Erythroblast (primary cell): ENCODE measurements around the gene RBM10.
A peak's percentile ranks its signal among the peaks of the same experiment; 100 is the strongest.

ENCODE experiments used
- DNase-seq, 2 experiments: peaks; one replicate each; lab custom pipeline; 2025; lab: John Stamatoyannopoulos, UW
- GATA1 ChIP-seq: IDR thresholded peaks from 2 replicates; pipeline ENCODE4 v1.6.1; 2011; ENCODE audit warnings: low read depth, mild to moderate bottlenecking, control low read depth, low read length, moderate library complexity
- POLR2A ChIP-seq: IDR thresholded peaks from 2 replicates; pipeline ENCODE4 v1.6.1; 2011; ENCODE audit warnings: mild to moderate bottlenecking, low read length

The RBM10 gene

GRCh38 chrX:47218280-47218919 lies 73.4 kb downstream of the RBM10 start, which contains the start of gene CDK16:
TSS of gene CDK16 (plus strand) at chrX:47218681. CDS start at chrX:47223558, 4,877 bp downstream.
- TF ChIP-seq GATA1 (no peak), POLR2A (peak; percentile 91)
- DNase-seq, result peak; percentile 85 to 90

DNA sequence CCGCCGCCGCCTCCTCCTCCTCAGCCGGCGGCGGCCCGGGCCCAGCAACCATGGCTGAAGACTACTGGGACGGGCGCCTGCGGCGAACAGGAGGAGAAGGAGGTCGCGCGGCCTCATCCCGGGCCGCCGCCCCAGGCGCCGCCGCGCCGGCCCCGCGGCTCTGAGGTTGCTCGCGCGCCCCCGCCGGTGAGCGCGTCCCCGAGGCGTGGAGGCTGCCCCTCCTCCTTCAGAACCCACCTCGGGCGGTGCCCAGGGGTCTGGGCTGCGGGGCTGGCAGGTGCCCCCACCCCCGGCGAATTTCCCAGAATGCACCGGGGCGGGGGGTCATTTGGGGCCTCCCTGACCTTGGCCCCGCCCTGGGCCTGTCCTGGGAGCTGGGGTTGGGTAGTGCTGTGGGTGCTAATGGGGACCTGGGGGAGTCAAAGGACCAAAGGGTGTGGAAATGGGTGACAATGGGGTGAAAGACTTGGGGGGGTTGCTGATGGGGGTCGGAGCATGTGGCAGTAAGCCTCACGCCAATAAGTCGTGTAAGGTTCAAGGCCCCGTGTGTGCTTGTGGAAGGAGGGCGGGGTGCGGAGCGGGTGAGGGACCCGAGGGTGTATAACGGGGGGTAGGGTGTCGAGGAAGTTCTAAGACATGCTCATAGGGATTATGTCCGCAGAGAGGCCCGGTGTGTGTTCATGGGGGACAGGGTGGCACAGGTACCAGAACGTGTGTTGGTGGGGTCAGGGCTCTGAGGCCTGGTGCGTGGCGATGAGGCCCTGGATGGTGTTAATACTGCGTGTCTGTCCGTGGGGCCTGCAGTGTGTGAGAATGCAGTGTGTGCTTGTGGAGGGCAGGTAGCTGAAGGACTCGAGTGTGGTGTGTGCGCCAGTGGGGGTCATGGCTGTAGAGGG lies 74.1 kb downstream of the RBM10 start:
- TF ChIP-seq POLR2A (peak; percentile 73), GATA1 (no peak)
- peak; percentile 77 to 81 for DNase-seq

DNA sequence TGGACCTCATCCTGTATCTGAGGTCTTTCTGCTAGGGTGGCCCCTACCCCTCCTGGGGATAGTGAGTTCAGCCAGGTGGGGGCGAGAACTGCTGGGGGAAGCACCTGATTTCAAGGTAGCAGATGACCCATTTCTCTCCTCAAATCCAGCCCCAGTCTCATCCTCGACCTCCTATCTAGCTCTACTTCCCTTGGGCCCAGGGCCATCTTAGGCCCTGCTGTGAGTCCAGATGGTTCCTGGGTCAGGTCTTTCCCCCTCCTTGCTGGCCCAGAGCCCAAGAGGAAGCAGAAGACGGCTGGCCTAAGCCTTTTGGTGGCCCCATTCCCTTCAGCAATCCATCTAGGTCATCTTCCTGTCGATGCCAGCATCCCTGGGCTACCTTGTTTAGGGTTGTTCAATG lies 76.7 kb downstream of the RBM10 start:
- no peak for DNase-seq
- no peak for TF ChIP-seq GATA1
- TF ChIP-seq POLR2A, result no peak

GRCh38 chrX:47222751-47223350 lies 77.8 kb downstream of the RBM10 start:
- no peak for DNase-seq
- no peak for TF ChIP-seq POLR2A
- no peak for TF ChIP-seq GATA1

DNA sequence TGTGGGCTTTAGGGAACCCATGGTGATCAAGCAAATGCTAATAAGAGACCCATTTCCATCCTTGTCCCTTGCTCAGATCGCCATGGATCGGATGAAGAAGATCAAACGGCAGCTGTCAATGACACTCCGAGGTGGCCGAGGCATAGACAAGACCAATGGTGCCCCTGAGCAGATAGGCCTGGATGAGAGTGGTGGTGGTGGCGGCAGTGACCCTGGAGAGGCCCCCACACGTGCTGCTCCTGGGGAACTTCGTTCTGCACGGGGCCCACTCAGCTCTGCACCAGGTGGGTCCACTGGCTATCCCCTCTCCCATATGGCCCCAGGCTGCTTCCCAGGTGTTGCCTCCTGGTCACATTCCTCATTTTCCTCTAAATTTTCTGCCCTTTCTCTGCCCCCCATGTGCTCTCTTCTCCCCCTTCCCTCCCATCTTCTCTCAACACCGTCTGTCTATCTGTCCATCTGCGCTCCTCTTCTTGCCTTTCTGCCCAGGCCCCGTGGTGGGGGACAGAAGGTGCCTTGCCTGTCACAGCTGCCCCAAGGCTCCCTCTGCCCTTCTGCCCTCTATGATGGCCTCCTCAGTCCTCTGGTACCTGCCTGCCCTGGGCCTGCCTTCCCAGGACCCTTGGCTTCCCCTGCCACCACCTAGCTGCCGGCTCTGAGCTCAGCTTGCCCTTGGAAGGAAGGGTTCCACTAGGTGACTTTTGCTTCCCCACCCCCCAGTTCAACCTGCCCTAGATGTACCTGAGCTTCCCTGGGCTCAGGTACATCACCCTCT lies 78.6 kb downstream of the RBM10 start:
- TF ChIP-seq GATA1 (no peak), POLR2A (no peak)
- DNase-seq, result no peak

- DNase-seq, result no peak
- TF ChIP-seq POLR2A, result no peak
- no peak for TF ChIP-seq GATA1
Measured at GRCh38 chrX:47224266-47224895, 79.4 kb downstream of the RBM10 start.

- TF ChIP-seq POLR2A (no peak), GATA1 (no peak)
- no peak for DNase-seq
Measured at GRCh38 chrX:47224896-47225290, 79.9 kb downstream of the RBM10 start.

GRCh38 chrX:47226071-47226470 lies 81.0 kb downstream of the RBM10 start:
- TF ChIP-seq GATA1 (no peak), POLR2A (no peak)
- no peak for DNase-seq

- no peak for DNase-seq
- no peak for TF ChIP-seq GATA1
- TF ChIP-seq POLR2A, result no peak
Measured at GRCh38 chrX:47226531-47227333, 81.7 kb downstream of the RBM10 start.

DNA sequence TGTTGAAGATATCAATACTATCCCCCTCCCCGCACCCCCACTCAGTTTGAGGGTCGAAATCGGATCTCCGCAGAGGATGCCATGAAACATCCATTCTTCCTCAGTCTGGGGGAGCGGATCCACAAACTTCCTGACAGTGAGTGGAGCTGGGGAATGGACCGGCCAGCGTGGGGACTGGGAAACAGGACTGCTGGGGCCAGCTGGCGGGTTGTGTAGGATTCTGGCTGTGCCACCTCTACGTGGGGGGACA lies 82.2 kb downstream of the RBM10 start:
- no peak for DNase-seq
- TF ChIP-seq GATA1 (no peak), POLR2A (no peak)

- no peak for DNase-seq
- no peak for TF ChIP-seq GATA1
- no peak for TF ChIP-seq POLR2A
Measured at GRCh38 chrX:47228550-47229270, 83.7 kb downstream of the RBM10 start.

DNA sequence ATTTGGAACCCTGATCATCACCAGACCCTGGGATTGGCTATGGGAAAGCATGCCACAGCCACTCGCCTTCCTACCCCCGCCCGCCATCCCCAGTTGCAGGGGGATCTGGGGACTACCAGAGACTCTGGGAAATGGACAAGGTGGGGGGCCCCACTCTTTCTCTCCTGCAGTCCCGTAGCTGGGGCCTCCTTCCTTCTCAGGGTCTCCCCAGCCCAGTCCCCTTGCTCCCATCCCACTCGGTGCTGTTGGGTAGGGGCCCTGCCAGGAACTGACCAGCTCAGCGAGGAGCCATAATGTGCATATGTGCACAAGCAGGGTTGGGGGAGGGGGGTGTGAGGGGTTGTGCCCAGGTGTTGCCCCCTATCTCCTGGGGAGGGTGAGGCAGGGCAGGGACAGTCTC lies 84.4 kb downstream of the RBM10 start:
- no peak for DNase-seq
- TF ChIP-seq GATA1 (no peak), POLR2A (no peak)
